OCI-LY7 (cell line): ENCODE data around the gene FBXO9. TPM values are rescaled to one million over a fixed set of nuclear protein-coding genes. Genes with fewer than 3 reads are reported as not detected.
A peak's percentile ranks its signal among the peaks of the same experiment; 100 is the strongest.
"Not testable (repeated sequence)": the region's sequence is repeated elsewhere in the genome, so short reads cannot be mapped to it uniquely, and the experiment has no call there.

Source experiments
- BruUV-seq: library from RNA; stranded (reverse); fragments of 400-500 nt; replicated peaks from 2 replicates; lab custom pipeline; 2021; lab: Mats Ljungman, UMichigan
- CTCF ChIA-PET: fragments of 300-600 bp; sonication (Branson Sonifier 250); formaldehyde crosslinking; loops from one replicate; lab custom pipeline; 2022; ENCODE audit warnings: antibody characterized with exemption; ENCODE audit not compliant: unreplicated experiment; lab: Charles Lee
- POLR2A ChIA-PET: fragments of 300-600 bp; sonication (Branson Sonifier 250); formaldehyde crosslinking; loops from one replicate; lab custom pipeline; 2022; ENCODE audit warnings: antibody characterized with exemption; lab: Charles Lee
- DNase-seq: peaks from one replicate; pipeline ENCODE4 v3.0.0-alpha.2; 2015; ENCODE audit warnings: low spot score
- H2AFZ ChIP-seq: fragments of 200-600 bp; sonication (generic), shearing (Covaris generic); 2 replicates; pipeline ENCODE4 v1.6.1; 2014; ENCODE audit warnings: mild to moderate bottlenecking, antibody characterized with exemption, low read length, moderate library complexity
- H3K27ac ChIP-seq: fragments of 200-600 bp; sonication (generic); 2 replicates; pipeline ENCODE4 v1.5.1; 2014; ENCODE audit warnings: mixed run types, low read depth, mild to moderate bottlenecking, moderate library complexity, low read length, inconsistent platforms; ENCODE audit not compliant: poor library complexity, severe bottlenecking
- H3K36me3 ChIP-seq: fragments of 200-600 bp; sonication (generic); 2 replicates; pipeline ENCODE4 v1.6.1; 2014; ENCODE audit warnings: mild to moderate bottlenecking, antibody characterized with exemption, low read length, moderate library complexity, mixed read lengths; ENCODE audit not compliant: insufficient read depth
- H3K4me1 ChIP-seq: fragments of 200-600 bp; sonication (generic); 2 replicates; pipeline ENCODE4 v1.5.1; 2014; ENCODE audit warnings: mild to moderate bottlenecking, low read length; ENCODE audit not compliant: insufficient read depth, poor library complexity, severe bottlenecking
- H3K4me2 ChIP-seq: fragments of 200-600 bp; sonication (generic); 2 replicates; pipeline ENCODE4 v1.6.1; 2014; ENCODE audit warnings: mild to moderate bottlenecking, low read length
- H3K4me3 ChIP-seq: fragments of 200-600 bp; sonication (generic); 2 replicates; pipeline ENCODE4 v1.5.1; 2014; ENCODE audit warnings: mild to moderate bottlenecking, low read depth, low read length; ENCODE audit not compliant: poor library complexity, severe bottlenecking
- H3K79me2 ChIP-seq: fragments of 200-600 bp; sonication (generic); 2 replicates; pipeline ENCODE4 v1.6.1; 2016; ENCODE audit warnings: low read depth, mild to moderate bottlenecking, low read length, moderate library complexity, mixed read lengths; ENCODE audit not compliant: insufficient read depth
- H3K9me2 ChIP-seq: fragments of 200-600 bp; sonication (generic); 2 replicates; pipeline ENCODE4 v1.6.1; 2016; ENCODE audit warnings: mild to moderate bottlenecking, low read length, mixed read lengths; ENCODE audit not compliant: insufficient read depth
- H3K9me3 ChIP-seq: fragments of 200-600 bp; sonication (generic); 2 replicates; pipeline ENCODE4 v1.6.1; 2014; ENCODE audit warnings: mild to moderate bottlenecking, mixed run types, low read length, mixed read lengths
- H4K20me1 ChIP-seq: fragments of 200-600 bp; sonication (generic); 2 replicates; pipeline ENCODE4 v1.6.1; 2014; ENCODE audit warnings: mild to moderate bottlenecking, antibody characterized with exemption, low read length, moderate library complexity, mixed read lengths; ENCODE audit not compliant: insufficient read depth
- CTCF ChIP-seq: fragments of 200-600 bp; sonication (generic); conservative IDR thresholded peaks from 2 replicates; pipeline ENCODE4 v1.5.1; 2014; ENCODE audit warnings: mild to moderate bottlenecking, antibody characterized with exemption, low read length, moderate library complexity, mixed read lengths
- EZH2phosphoT487 ChIP-seq: fragments of 200-600 bp; sonication (generic); IDR thresholded peaks from 2 replicates; pipeline ENCODE4 v1.6.1; 2018; ENCODE audit warnings: low read depth, borderline replicate concordance, mild to moderate bottlenecking, mixed run types, antibody characterized with exemption, low read length, moderate library complexity, mixed read lengths
- intact Hi-C: fragments of 100-400 bp; cut with micrococcal nuclease; formaldehyde crosslinking; loops from one replicate; pipeline ENCODE4 v1.10.0; 2022; ENCODE audit not compliant: unreplicated experiment
- total RNA-seq, 2 experiments: library from RNA; depleted of rRNA in 1 of 2; stranded (reverse); fragments of >200 nt in 1 of 2; shearing (Covaris generic) in 1 of 2; gene quantifications; 2 replicates each; pipeline ENCODE4 v1.2.3, GENCODE V29; 2014 to 2022

The FBXO9 gene
- total RNA-seq, 2 experiments from 2014 or later = 23.5 to 67.7 TPM

- no peak overlapping the region for H3K4me3 ChIP-seq
- intact Hi-C loops = no loop called here
- no peak overlapping the region for H3K27ac ChIP-seq
Measured at GRCh38 chr6:53048431-53049195, 16.6 kb upstream of the FBXO9 start.

GRCh38 chr6:53049415-53049814, 15.8 kb upstream of the FBXO9 start:
- CTCF ChIA-PET = no interaction called here
- DNase-seq = no peak
- no peak overlapping the region for H3K27ac ChIP-seq
- no peak overlapping the region for H3K4me2 ChIP-seq
- no peak for TF ChIP-seq CTCF
- no TSS peak for BruUV-seq
- intact Hi-C loops = no loop called here
- no peaks in the 10 kb centered on the region for H3K9me2 ChIP-seq
- POLR2A ChIA-PET = no interaction called here
- no peak overlapping the region for H3K4me3 ChIP-seq
- no peaks in the 10 kb centered on the region for H3K79me2 ChIP-seq
- H3K36me3 ChIP-seq = no peaks in the 10 kb centered on the region
- peaks cover 16% of the 10 kb centered on the region for H3K4me1 ChIP-seq
- H3K9me3 ChIP-seq = no peaks in the 10 kb centered on the region
- no peak overlapping the region for H2AFZ ChIP-seq
- H4K20me1 ChIP-seq = 0 out of 2 replicates have a peak, but pooled peaks cover 5% of the 10 kb centered on the region

More at GRCh38 chr6:53048431-53049195, 16.6 kb upstream of the FBXO9 start:
- Histone ChIP-seq H3K4me2 (0 out of 2 replicates have a peak overlapping the region, but pooled peaks have one; percentile 11), H3K36me3 (no peaks in the 10 kb centered on the region), H4K20me1 (0 out of 2 replicates have a peak, but pooled peaks cover 5% of the 10 kb centered on the region), H3K9me2 (no peaks in the 10 kb centered on the region), H3K9me3 (no peaks in the 10 kb centered on the region), H2AFZ (no peak overlapping the region), H3K4me1 (peaks cover 16% of the 10 kb centered on the region), H3K79me2 (no peaks in the 10 kb centered on the region)
- TF ChIP-seq EZH2phosphoT487 (no peak), CTCF (no peak)
- ChIA-PET CTCF (no interaction called here), POLR2A (no interaction called here)
- no TSS peak for BruUV-seq
- peak; percentile 8 for DNase-seq

- intact Hi-C loops, H4K20me1 ChIP-seq, H3K4me3 ChIP-seq, H3K36me3 ChIP-seq, H3K9me3 ChIP-seq, H3K27ac ChIP-seq, H3K79me2 ChIP-seq, CTCF ChIA-PET, DNase-seq, H3K9me2 ChIP-seq, H3K4me2 ChIP-seq, BruUV-seq, H2AFZ ChIP-seq: not testable (repeated sequence)
- peaks cover 16% of the 10 kb centered on the region for H3K4me1 ChIP-seq
- POLR2A ChIA-PET = interaction anchor here (0.7 kb wide), 2 partner anchors 378 to 596 kb away, joined by 3 read pairs; no protein-coding TSS in a partner anchor
Measured at GRCh38 chr6:53052152-53052551, 13.1 kb upstream of the FBXO9 start.
